TTC549 (cell line): ENCODE measurements around the gene CAPN9.
"Not testable (repeated sequence)": the region's sequence is repeated elsewhere in the genome, so short reads cannot be mapped to it uniquely, and the experiment has no call there.

ENCODE experiments used
- FAIRE-seq: peaks from 2 replicates; lab custom pipeline; 2012; peaks lifted over from hg19 to GRCh38; lab: Jason Lieb, UNC

Gene CAPN9

GRCh38 chr1:230825761-230826160, 78.6 kb downstream of the CAPN9 start:
- no peak for FAIRE-seq

GRCh38 chr1:230826166-230826875, 79.1 kb downstream of the CAPN9 start:
- FAIRE-seq, result no peak

- FAIRE-seq, result no peak
Measured at GRCh38 chr1:230827081-230827681, 80.0 kb downstream of the CAPN9 start.

GRCh38 chr1:230827801-230828200, 80.6 kb downstream of the CAPN9 start:
- no peak for FAIRE-seq

GRCh38 chr1:230828421-230828820, 81.2 kb downstream of the CAPN9 start:
- no peak for FAIRE-seq

GRCh38 chr1:230831771-230832170, 84.6 kb downstream of the CAPN9 start:
- no peak for FAIRE-seq

GRCh38 chr1:230832476-230832875, 85.3 kb downstream of the CAPN9 start:
- FAIRE-seq, result no peak

- no peak for FAIRE-seq
Measured at GRCh38 chr1:230833511-230833910, 86.3 kb downstream of the CAPN9 start.

- FAIRE-seq, result no peak
Measured at GRCh38 chr1:230834292-230834691, 87.1 kb downstream of the CAPN9 start.

- FAIRE-seq, result no peak
Measured at GRCh38 chr1:230836347-230836746, 89.2 kb downstream of the CAPN9 start.

- no peak for FAIRE-seq
Measured at GRCh38 chr1:230836793-230837192, 89.6 kb downstream of the CAPN9 start.

GRCh38 chr1:230839173-230839572, 92.0 kb downstream of the CAPN9 start:
- FAIRE-seq, result no peak

GRCh38 chr1:230842801-230843200, 95.6 kb downstream of the CAPN9 start:
- FAIRE-seq, result no peak

- FAIRE-seq, result no peak
Measured at GRCh38 chr1:230843503-230844309, 96.5 kb downstream of the CAPN9 start.

GRCh38 chr1:230844561-230844960, 97.4 kb downstream of the CAPN9 start:
- no peak for FAIRE-seq

- not testable (repeated sequence) for FAIRE-seq
Measured at GRCh38 chr1:230845184-230845583, 98.0 kb downstream of the CAPN9 start.

- no peak for FAIRE-seq
Measured at GRCh38 chr1:230848235-230848634, 101.0 kb downstream of the CAPN9 start.

GRCh38 chr1:230849451-230850224, 102.5 kb downstream of the CAPN9 start:
- FAIRE-seq, result no peak

- no peak for FAIRE-seq
Measured at GRCh38 chr1:230850547-230850946, 103.4 kb downstream of the CAPN9 start.

GRCh38 chr1:230851291-230851691, 104.1 kb downstream of the CAPN9 start:
- FAIRE-seq, result no peak
